ENCODE results near the gene DIMT1.

DIMT1 gene

DNA sequence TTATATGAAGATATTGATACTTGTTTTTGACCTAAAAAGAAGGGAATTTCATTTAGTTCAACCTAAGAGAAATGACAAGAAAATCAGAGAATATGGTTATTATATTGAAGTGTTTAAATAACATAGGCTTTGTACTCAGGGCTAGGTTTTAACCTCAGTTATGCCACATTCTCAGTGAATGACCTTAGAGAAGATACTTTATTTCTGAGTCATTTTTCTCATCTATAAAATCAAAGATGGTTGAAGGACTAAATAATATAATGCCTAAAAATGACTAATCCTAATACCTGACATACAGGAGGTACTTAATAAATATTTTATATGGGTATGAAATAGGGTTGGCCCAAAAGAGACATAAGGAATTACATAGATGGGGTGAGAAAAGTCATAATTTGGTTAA is 32.3 kb downstream of the DIMT1 start:
- DNase-seq (ENCODE audit: low read depth in 2 of 2): no peak

- DNase-seq (ENCODE audit: low read depth in 2 of 2): no peak
Measured at GRCh38 chr5:62369039-62369438, 34.7 kb downstream of the DIMT1 start.

GRCh38 chr5:62362701-62363100 is 41.0 kb downstream of the DIMT1 start:
- DNase-seq (ENCODE audit: low read depth in 2 of 2): no peak

DNA sequence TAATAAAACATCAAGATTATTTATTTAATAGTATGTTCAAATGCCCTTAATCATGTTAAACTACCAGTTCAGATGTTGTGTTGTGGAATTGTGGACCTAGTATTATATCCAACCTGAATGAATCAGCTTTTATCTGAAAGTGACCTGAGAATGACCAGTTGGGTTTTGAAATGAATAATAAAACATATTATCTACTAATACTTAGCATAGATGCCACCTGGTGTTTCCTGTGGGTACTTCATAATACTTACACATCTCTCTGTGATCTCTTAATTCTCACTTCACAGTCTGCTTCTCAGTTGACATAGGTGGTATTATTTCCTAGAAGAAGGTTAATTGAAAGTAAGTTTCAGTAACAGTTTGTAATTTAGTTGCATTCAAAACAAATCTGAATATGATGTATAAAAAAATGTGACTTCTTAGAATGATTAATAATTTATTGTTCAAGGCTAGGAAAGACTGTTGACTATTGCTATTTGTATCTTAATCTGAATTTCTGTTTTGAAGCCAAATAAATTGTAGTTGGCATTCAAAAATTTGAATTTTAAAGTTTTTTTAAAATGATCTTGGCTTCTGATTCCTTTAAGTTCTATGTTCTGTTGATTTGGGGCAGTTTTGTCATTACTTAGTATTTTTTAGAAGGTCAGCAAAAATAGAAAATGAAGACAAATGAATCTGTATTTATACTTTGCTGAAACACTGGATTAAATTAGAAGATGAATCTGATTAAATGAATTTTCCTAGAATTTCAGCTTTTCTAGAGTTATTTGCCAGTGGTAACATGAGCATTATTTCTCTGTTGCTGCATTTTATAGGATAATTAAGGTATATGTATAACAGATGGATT is 49.5 kb downstream of the DIMT1 start:
- no peak for DNase-seq (ENCODE audit: low read depth in 2 of 2)

DNA sequence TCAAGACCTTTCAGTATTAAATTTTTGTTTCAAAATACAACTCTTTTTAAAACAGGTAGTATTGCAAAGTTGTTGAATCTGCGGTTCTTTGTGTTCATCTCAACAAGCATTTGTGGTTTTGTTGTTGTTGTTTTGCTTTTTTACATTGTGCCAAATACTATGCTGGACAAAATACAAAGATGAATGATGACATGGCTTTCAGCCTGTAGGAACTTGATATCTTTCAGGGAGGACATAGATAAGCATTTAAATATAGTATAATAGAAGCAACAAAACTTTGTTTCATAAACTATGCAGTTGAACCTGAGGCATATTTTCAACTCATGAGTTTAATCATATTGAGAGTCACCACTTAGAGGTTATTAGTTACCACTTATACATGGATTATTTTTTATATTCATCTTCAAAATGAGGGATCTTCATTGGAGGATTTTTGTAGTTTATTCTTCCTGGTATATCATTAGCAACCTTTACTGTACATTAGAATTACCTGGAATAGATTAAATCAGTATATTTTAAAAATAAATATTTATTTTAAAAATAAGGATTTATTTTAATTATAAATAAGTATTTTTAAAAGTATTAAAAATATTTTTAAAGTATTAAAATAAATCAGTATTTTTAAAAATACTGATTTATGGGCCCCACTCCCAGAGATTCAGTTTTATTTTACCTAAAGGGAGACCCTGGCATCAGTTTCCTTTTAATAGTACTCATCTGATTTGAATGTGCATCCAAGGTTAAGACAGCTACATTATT is 54.8 kb downstream of the DIMT1 start:
- DNase-seq (ENCODE audit: low read depth in 2 of 2): no peak

DNA sequence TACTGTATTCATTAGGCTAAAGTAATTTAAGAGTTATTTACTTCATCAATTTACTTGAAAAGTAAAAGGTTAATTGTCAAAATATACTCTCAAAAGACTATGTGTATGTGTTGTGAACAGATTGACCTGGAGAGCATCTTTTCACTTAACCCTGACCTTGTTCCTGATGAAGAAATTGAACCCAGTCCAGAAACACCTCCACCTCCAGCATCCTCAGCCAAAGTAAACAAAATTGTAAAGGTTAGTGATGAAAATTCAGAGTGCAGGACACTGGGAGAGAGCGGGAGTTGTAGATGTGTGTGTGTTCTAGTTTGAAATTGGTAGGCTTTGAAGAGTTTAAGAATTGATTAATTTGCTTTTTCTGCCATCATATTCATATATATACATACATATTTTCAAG is 55.8 kb downstream of the DIMT1 start:
- no peak for DNase-seq (ENCODE audit: low read depth in 2 of 2)

GRCh38 chr5:62346748-62347147 is 57.0 kb downstream of the DIMT1 start:
- DNase-seq (ENCODE audit: low read depth in 2 of 2): no peak

- no peak for DNase-seq (ENCODE audit: low read depth in 2 of 2)
Measured at GRCh38 chr5:62343428-62343827, 60.3 kb downstream of the DIMT1 start.

DNA sequence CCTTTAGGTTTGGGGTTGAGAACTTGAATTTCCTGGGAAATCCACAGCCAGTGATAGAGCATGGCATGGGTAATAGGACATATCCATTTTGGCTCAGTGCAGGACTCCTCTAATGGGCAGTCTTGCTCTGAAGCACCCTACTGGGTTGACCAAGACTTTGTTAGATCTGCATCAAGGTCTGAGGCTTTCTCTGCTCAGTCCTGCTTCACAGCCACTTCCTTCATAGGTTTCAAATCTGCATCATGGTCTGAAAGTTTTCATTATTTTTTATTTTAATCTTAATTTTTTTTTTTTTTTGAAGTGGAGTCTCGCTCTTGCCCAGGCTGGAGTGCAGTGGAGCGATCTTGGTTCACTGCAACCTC is 61.2 kb downstream of the DIMT1 start:
- DNase-seq (ENCODE audit: low read depth in 2 of 2): no peak

- DNase-seq (ENCODE audit: low read depth in 2 of 2): no peak
Measured at GRCh38 chr5:62341783-62342475, 61.8 kb downstream of the DIMT1 start.

DNA sequence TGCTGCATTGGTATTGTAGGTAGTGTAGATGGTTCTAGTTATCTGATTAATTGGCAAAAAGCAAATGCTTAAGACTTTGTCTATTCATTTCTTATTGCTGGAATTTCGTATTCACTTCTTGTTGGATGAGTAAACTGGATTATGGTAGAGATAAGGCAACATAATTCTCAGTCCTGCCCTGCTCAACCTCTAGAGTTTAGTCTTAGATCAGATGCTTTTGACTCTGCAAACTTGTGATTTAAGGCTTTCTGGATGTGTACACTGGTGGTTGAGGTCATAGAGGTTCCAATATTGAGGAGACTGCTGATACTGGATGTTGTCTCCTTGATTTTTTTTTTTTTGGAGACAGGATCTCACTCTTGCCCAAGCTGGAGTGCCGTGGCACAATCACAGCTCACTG is 62.7 kb downstream of the DIMT1 start:
- DNase-seq (ENCODE audit: low read depth in 2 of 2): no peak

DNA sequence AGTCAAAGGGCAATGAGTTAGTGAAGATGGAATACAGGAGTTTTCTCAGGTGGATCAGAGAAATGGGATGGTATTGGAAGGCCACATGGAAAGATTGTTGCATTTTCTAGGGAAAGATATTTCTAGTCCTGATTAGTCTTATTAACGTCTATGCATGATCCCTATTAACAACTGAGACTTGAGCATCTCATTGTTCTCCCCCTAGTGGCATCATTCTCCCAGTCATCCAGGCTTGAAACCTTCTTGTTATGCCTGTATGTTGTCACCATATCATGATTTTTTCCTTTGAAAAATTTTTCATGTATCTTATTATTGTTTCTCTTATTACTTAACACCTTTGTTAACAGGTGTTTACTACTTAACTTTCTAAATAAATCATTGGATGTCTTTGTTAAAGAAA is 63.3 kb downstream of the DIMT1 start:
- DNase-seq (ENCODE audit: low read depth in 2 of 2): no peak
